Fibroblast of lung (primary cell): ENCODE data around the gene TAF12. TPM values are rescaled to one million over a fixed set of nuclear protein-coding genes. Genes with fewer than 3 reads are reported as not detected.

Experiments
- DNase-seq, 2 donors: peaks; one replicate each; pipeline versions ENCODE4 v3.0.0 to v3.0.0-alpha.2; 2010; ENCODE audit warnings: low read depth in 2 of 2
- H2AFZ ChIP-seq: 2 replicates; pipeline ENCODE4 v1.5.1; 2012; ENCODE audit warnings: low read length, control low read depth, inconsistent platforms
- H3K27ac ChIP-seq: 2 replicates; pipeline ENCODE4 v1.5.1; 2011; ENCODE audit warnings: low read length, control low read depth; ENCODE audit not compliant: insufficient read depth
- H3K27me3 ChIP-seq: 2 replicates; pipeline ENCODE4 v1.5.1; 2011; ENCODE audit warnings: mild to moderate bottlenecking, low read length; ENCODE audit not compliant: control insufficient read depth, insufficient read depth
- H3K36me3 ChIP-seq: 2 replicates; pipeline ENCODE4 v1.5.1; 2011; ENCODE audit warnings: low read length; ENCODE audit not compliant: control insufficient read depth, insufficient read depth
- H3K4me1 ChIP-seq: 2 replicates; pipeline ENCODE4 v1.5.1; 2011; ENCODE audit warnings: low read length; ENCODE audit not compliant: control insufficient read depth, insufficient read depth; ENCODE audit errors: extremely low read depth
- H3K4me2 ChIP-seq: 2 replicates; pipeline ENCODE4 v1.5.1; 2011; ENCODE audit warnings: low read length, control low read depth; ENCODE audit not compliant: insufficient read depth; ENCODE audit errors: extremely low read depth
- H3K4me3 ChIP-seq, 4 experiments: fragments of 200-600 bp in 1 of 4; sonication (generic) in 1 of 4; replicated peaks in 1 of 4; 2 replicates each; pipeline ENCODE4 v1.5.1; 2011 to 2016; ENCODE audit warnings: low read length in 4 of 4, low read depth in 3 of 4, mild to moderate bottlenecking in 3 of 4, control low read depth in 2 of 4, inconsistent platforms in 1 of 4, mixed read lengths in 1 of 4; ENCODE audit not compliant: insufficient read depth in 1 of 4; ENCODE audit errors: control extremely low read depth in 1 of 4
- H3K79me2 ChIP-seq: 2 replicates; pipeline ENCODE4 v1.5.1; 2012; ENCODE audit warnings: mild to moderate bottlenecking, low read length, inconsistent platforms; ENCODE audit not compliant: control insufficient read depth, insufficient read depth
- H3K9ac ChIP-seq: 2 replicates; pipeline ENCODE4 v1.5.1; 2011; ENCODE audit warnings: mild to moderate bottlenecking, low read length, control low read depth; ENCODE audit not compliant: insufficient read depth
- H3K9me3 ChIP-seq: 2 replicates; pipeline ENCODE4 v1.5.1; 2012; ENCODE audit warnings: low read depth, low read length; ENCODE audit not compliant: control insufficient read depth, insufficient read depth
- H4K20me1 ChIP-seq: 2 replicates; pipeline ENCODE4 v1.5.1; 2011; ENCODE audit warnings: low read length; ENCODE audit not compliant: control insufficient read depth, insufficient read depth; ENCODE audit errors: extremely low read depth
- EZH2 ChIP-seq: IDR thresholded peaks from 2 replicates; pipeline ENCODE4 v1.5.1; 2012; ENCODE audit warnings: low read length, control low read depth, mild to moderate bottlenecking; ENCODE audit errors: missing control alignments
- polyA plus RNA-seq, 2 donors: library from polyadenylated mRNA; depleted of rRNA in 1 of 2; stranded (reverse) in 1 of 2; unstranded in 1 of 2; fragments of >200 nt; gene quantifications; 2 replicates each; pipeline ENCODE4 v1.2.1, GENCODE V29; 2011 to 2012; ENCODE audit warnings: missing spikeins in 1 of 2
- total RNA-seq: library from RNA; depleted of rRNA; stranded (reverse); fragments of >200 nt; gene quantifications from 2 replicates; pipeline ENCODE4 v1.2.1, GENCODE V29; 2014
- TF ChIP-seq, protein P1 (sequence below), 2 donors: IDR thresholded peaks in 1 of 2; conservative IDR thresholded peaks in 1 of 2; 1 replicate in 1 of 2; 2 replicates in 1 of 2; pipeline ENCODE4 v1.5.1; 2011 to 2012; ENCODE audit warnings: low read length in 2 of 2, control low read depth in 1 of 2, inconsistent platforms in 1 of 2, low read depth in 1 of 2, mild to moderate bottlenecking in 1 of 2

TAF12 gene
- total and polyA plus RNA-seq, 2 donors (not counting 1 experiment from before 2014, with no cell fraction given): 49.7 to 52.2 TPM

DNA sequence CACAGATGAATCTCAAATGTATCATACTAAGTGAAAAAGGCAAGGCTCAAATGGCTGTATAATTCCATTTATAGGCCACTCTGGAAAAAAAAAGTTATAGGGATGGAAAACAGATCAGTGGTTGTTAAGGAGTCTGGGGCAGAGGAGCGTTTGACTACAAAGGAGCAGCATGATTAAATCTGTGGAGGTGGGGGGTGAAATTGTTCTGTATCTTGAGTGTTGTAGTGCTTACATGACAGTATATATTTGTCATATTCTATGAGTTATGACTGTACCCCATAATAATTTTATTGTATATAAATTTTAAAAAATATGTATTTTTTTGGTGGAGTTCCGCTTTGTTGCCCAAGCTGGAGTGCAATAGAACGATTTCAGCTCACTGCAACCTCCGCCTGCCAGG is 10.3 kb downstream of the TAF12 start:
- Histone ChIP-seq H3K27ac (no peak overlapping the region), H3K27me3 (no peaks in the 10 kb centered on the region), H3K4me3 (no peak overlapping the region), H3K36me3 (no peaks in the 10 kb centered on the region), H3K9me3 (no peaks in the 10 kb centered on the region), H3K9ac (no peak overlapping the region), H3K79me2 (peaks cover 1% of the 10 kb centered on the region), H3K4me2 (no peak overlapping the region), H4K20me1 (no peaks in the 10 kb centered on the region), H2AFZ (no peak overlapping the region), H3K4me1 (no peaks in the 10 kb centered on the region)
- DNase-seq: no peak
- TF ChIP-seq EZH2: no peak
- TF ChIP-seq, protein P1, sequence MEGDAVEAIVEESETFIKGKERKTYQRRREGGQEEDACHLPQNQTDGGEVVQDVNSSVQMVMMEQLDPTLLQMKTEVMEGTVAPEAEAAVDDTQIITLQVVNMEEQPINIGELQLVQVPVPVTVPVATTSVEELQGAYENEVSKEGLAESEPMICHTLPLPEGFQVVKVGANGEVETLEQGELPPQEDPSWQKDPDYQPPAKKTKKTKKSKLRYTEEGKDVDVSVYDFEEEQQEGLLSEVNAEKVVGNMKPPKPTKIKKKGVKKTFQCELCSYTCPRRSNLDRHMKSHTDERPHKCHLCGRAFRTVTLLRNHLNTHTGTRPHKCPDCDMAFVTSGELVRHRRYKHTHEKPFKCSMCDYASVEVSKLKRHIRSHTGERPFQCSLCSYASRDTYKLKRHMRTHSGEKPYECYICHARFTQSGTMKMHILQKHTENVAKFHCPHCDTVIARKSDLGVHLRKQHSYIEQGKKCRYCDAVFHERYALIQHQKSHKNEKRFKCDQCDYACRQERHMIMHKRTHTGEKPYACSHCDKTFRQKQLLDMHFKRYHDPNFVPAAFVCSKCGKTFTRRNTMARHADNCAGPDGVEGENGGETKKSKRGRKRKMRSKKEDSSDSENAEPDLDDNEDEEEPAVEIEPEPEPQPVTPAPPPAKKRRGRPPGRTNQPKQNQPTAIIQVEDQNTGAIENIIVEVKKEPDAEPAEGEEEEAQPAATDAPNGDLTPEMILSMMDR (conservative IDR thresholded peaks at IDR 0.05 in 1 of 2, IDR thresholded peaks at IDR 0.05 in 1 of 2; ENCODE audit: low read depth in 1 of 2, low read length in 2 of 2): no peak

DNA sequence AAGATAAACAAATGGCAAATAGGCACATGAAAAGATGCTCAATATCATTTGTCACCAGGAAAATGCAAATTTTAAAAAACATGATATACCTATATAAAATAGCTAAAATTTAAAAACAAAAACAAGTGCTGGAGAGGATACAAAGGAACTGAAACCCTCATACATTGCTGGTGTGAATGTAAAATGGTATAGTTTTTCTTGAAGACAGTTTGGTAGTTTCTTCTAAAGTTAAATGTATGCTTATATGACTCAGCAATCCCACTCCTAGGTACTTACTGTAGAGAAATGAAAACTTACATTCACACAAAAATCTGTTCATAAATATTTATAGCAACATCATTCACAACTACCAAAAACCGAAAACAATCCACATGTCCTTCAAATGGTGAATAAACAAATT is 11.2 kb downstream of the TAF12 start:
- no peaks in the 10 kb centered on the region for H4K20me1 ChIP-seq
- H3K9ac ChIP-seq: no peak overlapping the region
- no peaks in the 10 kb centered on the region for H3K9me3 ChIP-seq
- no peak for TF ChIP-seq EZH2
- TF ChIP-seq, protein P1 (conservative IDR thresholded peaks at IDR 0.05 in 1 of 2, IDR thresholded peaks at IDR 0.05 in 1 of 2; ENCODE audit: low read depth in 1 of 2, low read length in 2 of 2): no peak
- no peaks in the 10 kb centered on the region for H3K4me1 ChIP-seq
- no peaks in the 10 kb centered on the region for H3K79me2 ChIP-seq
- H2AFZ ChIP-seq: no peak overlapping the region
- H3K36me3 ChIP-seq: no peaks in the 10 kb centered on the region
- H3K4me2 ChIP-seq: no peak overlapping the region
- H3K27me3 ChIP-seq: no peaks in the 10 kb centered on the region
- H3K4me3 ChIP-seq: no peak overlapping the region
- no peak for DNase-seq
- H3K27ac ChIP-seq: no peak overlapping the region

DNA sequence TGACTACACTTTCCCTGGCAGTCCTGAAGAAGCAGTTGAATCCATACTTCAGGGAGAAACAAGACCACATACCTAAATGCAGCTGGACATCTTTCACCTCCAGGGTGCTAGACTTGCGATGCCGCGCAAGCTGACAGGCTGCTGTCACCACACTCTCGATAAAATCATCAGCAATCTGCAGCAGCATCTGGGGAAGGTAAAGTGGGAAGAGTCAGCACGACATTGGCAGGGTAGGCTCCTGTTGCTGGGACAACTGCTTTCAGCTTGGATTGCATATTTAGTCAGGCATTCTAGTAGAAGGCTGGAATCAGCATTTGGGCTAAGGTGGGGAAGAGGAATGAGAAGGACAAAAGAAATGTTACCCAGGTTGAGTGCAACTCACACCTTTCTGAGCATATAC is 29.7 kb downstream of the TAF12 start:
- H4K20me1 ChIP-seq: no peaks in the 10 kb centered on the region
- no peaks in the 10 kb centered on the region for H3K4me1 ChIP-seq
- DNase-seq: no peak
- no peak overlapping the region for H2AFZ ChIP-seq
- no peak overlapping the region for H3K4me2 ChIP-seq
- no peak overlapping the region for H3K4me3 ChIP-seq
- no peaks in the 10 kb centered on the region for H3K79me2 ChIP-seq
- no peaks in the 10 kb centered on the region for H3K9me3 ChIP-seq
- no peaks in the 10 kb centered on the region for H3K27me3 ChIP-seq
- TF ChIP-seq, protein P1 (conservative IDR thresholded peaks at IDR 0.05 in 1 of 2, IDR thresholded peaks at IDR 0.05 in 1 of 2; ENCODE audit: low read depth in 1 of 2, low read length in 2 of 2): no peak
- TF ChIP-seq EZH2: no peak
- H3K27ac ChIP-seq: no peak overlapping the region
- H3K9ac ChIP-seq: no peak overlapping the region
- peaks cover 11% of the 10 kb centered on the region for H3K36me3 ChIP-seq
